Mesenchymal stem cell (in vitro differentiated cells and primary cell): ENCODE measurements around the gene MAGEA6.
"Not testable (repeated sequence)": the region's sequence is repeated elsewhere in the genome, so short reads cannot be mapped to it uniquely, and the experiment has no call there.

ENCODE experiments used
- DNase-seq: peaks from one replicate; pipeline ENCODE4 v3.0.0-alpha.2; 2013
- H2AFZ ChIP-seq: one replicate; pipeline ENCODE4 v1.6.1; 2013; ENCODE audit warnings: low read depth, mild to moderate bottlenecking, control low read depth, inconsistent platforms, low read length, moderate library complexity
- H2AK5ac ChIP-seq: 2 replicates; pipeline ENCODE4 v1.6.1; 2013; ENCODE audit warnings: low read length, moderate library complexity, mild to moderate bottlenecking, inconsistent platforms; ENCODE audit not compliant: severe bottlenecking
- H2BK120ac ChIP-seq: one replicate; pipeline ENCODE4 v1.6.1; 2013; ENCODE audit warnings: low read depth, mild to moderate bottlenecking, inconsistent platforms, low read length, moderate library complexity
- H2BK12ac ChIP-seq, 2 experiments: one replicate each; pipeline ENCODE4 v1.6.1; 2013; ENCODE audit warnings: inconsistent platforms in 2 of 2, low read length in 2 of 2, mild to moderate bottlenecking in 2 of 2, moderate library complexity in 2 of 2, control low read depth in 1 of 2
- H2BK15ac ChIP-seq: one replicate; pipeline ENCODE4 v1.6.1; 2013; ENCODE audit warnings: mild to moderate bottlenecking, low read depth, inconsistent platforms; ENCODE audit not compliant: poor library complexity, severe bottlenecking
- H2BK5ac ChIP-seq: 2 replicates; pipeline ENCODE4 v1.6.1; 2013; ENCODE audit warnings: low read depth, mild to moderate bottlenecking, low read length, control low read depth, inconsistent platforms; ENCODE audit not compliant: poor library complexity, severe bottlenecking
- H3K14ac ChIP-seq, 2 experiments: one replicate each; pipeline ENCODE4 v1.6.1; 2013; ENCODE audit warnings: inconsistent platforms in 2 of 2, low read length in 2 of 2, control low read depth in 1 of 2, mild to moderate bottlenecking in 1 of 2, moderate library complexity in 1 of 2
- H3K18ac ChIP-seq, 2 experiments: one replicate each; pipeline ENCODE4 v1.6.1; 2013; ENCODE audit warnings: inconsistent platforms in 2 of 2, low read length in 2 of 2, control low read depth in 1 of 2, low read depth in 1 of 2, mild to moderate bottlenecking in 1 of 2
- H3K23ac ChIP-seq, 2 experiments: one replicate each; pipeline ENCODE4 v1.6.1; 2013; ENCODE audit warnings: inconsistent platforms in 2 of 2, low read length in 2 of 2, mild to moderate bottlenecking in 2 of 2, moderate library complexity in 2 of 2, control low read depth in 1 of 2
- H3K27ac ChIP-seq: 2 replicates; pipeline ENCODE4 v1.5.1; 2013; ENCODE audit warnings: mild to moderate bottlenecking, moderate library complexity, low read length, control low read depth, inconsistent platforms; ENCODE audit not compliant: poor library complexity, severe bottlenecking
- H3K27me3 ChIP-seq, 2 experiments: 2 replicates each; pipeline versions ENCODE4 v1.6.1 to v1.7.0; 2013; ENCODE audit warnings: low read length in 2 of 2, mild to moderate bottlenecking in 2 of 2, moderate library complexity in 2 of 2, control low read depth in 1 of 2, inconsistent platforms in 1 of 2; ENCODE audit not compliant: control insufficient read depth in 1 of 2, insufficient read depth in 1 of 2
- H3K36me3 ChIP-seq, 2 experiments: 2 replicates each; pipeline versions ENCODE4 v1.6.1 to v1.7.0; 2013; ENCODE audit warnings: low read length in 2 of 2, control low read depth in 1 of 2, inconsistent platforms in 1 of 2, low read depth in 1 of 2, mild to moderate bottlenecking in 1 of 2; ENCODE audit not compliant: insufficient read depth in 2 of 2, control insufficient read depth in 1 of 2
- H3K4ac ChIP-seq, 2 experiments: one replicate each; pipeline ENCODE4 v1.6.1; 2013; ENCODE audit warnings: inconsistent platforms in 2 of 2, low read length in 2 of 2, mild to moderate bottlenecking in 2 of 2, moderate library complexity in 2 of 2, control low read depth in 1 of 2, low read depth in 1 of 2
- H3K4me1 ChIP-seq: 2 replicates; pipeline ENCODE4 v1.6.1; 2013; ENCODE audit warnings: low read depth, low read length, control low read depth; ENCODE audit not compliant: control insufficient read depth, insufficient read depth
- H3K4me2 ChIP-seq: 2 replicates; pipeline ENCODE4 v1.6.1; 2013; ENCODE audit warnings: low read length, mild to moderate bottlenecking, inconsistent platforms; ENCODE audit not compliant: poor library complexity, severe bottlenecking
- H3K4me3 ChIP-seq, 2 experiments: 2 replicates each; pipeline versions ENCODE4 v1.5.1 to v1.7.0; 2013; ENCODE audit warnings: low read length in 2 of 2, mild to moderate bottlenecking in 2 of 2, control low read depth in 1 of 2, low read depth in 1 of 2; ENCODE audit not compliant: insufficient read depth in 1 of 2
- H3K79me1 ChIP-seq: replicated peaks from 2 replicates; pipeline ENCODE4 v1.6.1; 2013; ENCODE audit warnings: mild to moderate bottlenecking, control low read depth, low read length, inconsistent platforms; ENCODE audit not compliant: poor library complexity, severe bottlenecking
- H3K9ac ChIP-seq: 2 replicates; pipeline ENCODE4 v1.7.0; 2013; ENCODE audit warnings: mild to moderate bottlenecking, low read length, moderate library complexity
- H3K9me3 ChIP-seq: 2 replicates; pipeline ENCODE4 v1.7.0; 2013; ENCODE audit warnings: mild to moderate bottlenecking, low read length; ENCODE audit not compliant: control insufficient read depth
- H4K8ac ChIP-seq: one replicate; pipeline ENCODE4 v1.6.1; 2013; ENCODE audit warnings: inconsistent platforms, mild to moderate bottlenecking, low read length, moderate library complexity
- H4K91ac ChIP-seq: one replicate; pipeline ENCODE4 v1.6.1; 2013; ENCODE audit warnings: mild to moderate bottlenecking, low read length, inconsistent platforms
- WGBS: methylation state at CpG from one replicate; pipeline ENCODE4 v1.1.7; 2013; ENCODE audit warnings: mixed read lengths; 5-methylcytosine and 5-hydroxymethylcytosine counted together

The MAGEA6 gene

GRCh38 chrX:152759544-152759943 lies 9.9 kb downstream of the MAGEA6 start:
- H3K27me3 ChIP-seq, H3K4ac ChIP-seq, H2BK15ac ChIP-seq, H3K4me1 ChIP-seq, H3K4me2 ChIP-seq, H3K4me3 ChIP-seq, H3K18ac ChIP-seq, H3K23ac ChIP-seq, H3K9ac ChIP-seq, H2BK120ac ChIP-seq, H4K91ac ChIP-seq, H4K8ac ChIP-seq, H2AFZ ChIP-seq, H3K14ac ChIP-seq, H3K36me3 ChIP-seq, DNase-seq, H3K9me3 ChIP-seq, H3K27ac ChIP-seq, H3K79me1 ChIP-seq, H2AK5ac ChIP-seq, H2BK12ac ChIP-seq, H2BK5ac ChIP-seq: not testable (repeated sequence)
- WGBS: no CpG with 5 or more reads among the region's 7 CpGs

DNA sequence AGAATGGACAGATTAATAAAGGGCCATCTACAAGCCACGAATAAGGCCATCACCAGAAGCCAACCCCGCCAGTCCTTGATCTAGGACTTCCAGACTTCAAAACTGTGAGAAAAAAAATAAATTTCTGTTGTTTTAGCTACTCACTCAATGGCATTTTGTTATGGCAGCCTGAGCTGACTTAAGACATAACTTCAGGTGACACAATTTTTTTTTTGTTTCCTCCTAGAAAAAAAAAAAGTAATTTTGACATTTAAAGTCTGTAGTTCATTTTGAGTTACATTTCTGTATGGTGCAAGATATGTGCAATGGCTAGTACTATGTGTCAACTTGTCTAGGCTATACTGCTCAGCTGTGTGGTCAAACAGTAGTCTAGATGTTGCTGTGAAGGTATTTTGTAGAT lies 10.6 kb downstream of the MAGEA6 start, which contains the start of gene CSAG3:
TSS of gene CSAG3 (plus strand) at position 301 of the 400 bp plus-strand sequence.
- H2AK5ac ChIP-seq, H3K27ac ChIP-seq, H4K91ac ChIP-seq, H3K79me1 ChIP-seq, H3K4ac ChIP-seq, H3K9ac ChIP-seq, H3K36me3 ChIP-seq, H3K14ac ChIP-seq, H3K4me3 ChIP-seq, H2BK5ac ChIP-seq, H2BK15ac ChIP-seq, H4K8ac ChIP-seq, H3K23ac ChIP-seq, H2AFZ ChIP-seq, H3K18ac ChIP-seq, H2BK120ac ChIP-seq, H3K4me1 ChIP-seq, H2BK12ac ChIP-seq, H3K4me2 ChIP-seq, H3K27me3 ChIP-seq, H3K9me3 ChIP-seq, DNase-seq: not testable (repeated sequence)
- no CpG with 5 or more reads among the region's 2 CpGs for WGBS

DNA sequence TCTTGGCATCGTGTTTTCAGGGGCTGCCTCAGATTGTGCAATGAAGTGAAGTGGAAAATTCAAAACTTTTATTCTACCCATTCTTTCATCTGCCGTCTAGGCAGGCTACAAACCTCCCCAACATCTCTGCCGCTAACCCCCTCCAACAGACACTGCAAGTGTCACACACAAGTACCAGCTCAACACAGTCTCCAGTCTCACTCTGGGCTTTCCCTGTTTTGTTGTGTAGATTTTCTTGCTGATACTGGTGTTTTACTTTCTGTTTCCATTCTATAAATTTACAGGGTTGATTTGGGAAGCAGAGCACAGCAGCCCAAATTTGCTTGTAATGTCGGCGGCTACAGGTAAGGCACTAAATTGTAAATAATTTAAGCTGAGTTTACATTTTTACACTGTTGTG lies 14.6 kb downstream of the MAGEA6 start:
- not testable (repeated sequence) for H2BK15ac ChIP-seq, H3K4me3 ChIP-seq, H3K4me2 ChIP-seq, H3K27me3 ChIP-seq, H3K4ac ChIP-seq, H3K36me3 ChIP-seq, H3K9me3 ChIP-seq, DNase-seq, H2AFZ ChIP-seq, H3K23ac ChIP-seq, H3K27ac ChIP-seq, H2BK120ac ChIP-seq, H3K18ac ChIP-seq, H4K8ac ChIP-seq, H3K14ac ChIP-seq, H2BK12ac ChIP-seq, H4K91ac ChIP-seq, H2AK5ac ChIP-seq, H2BK5ac ChIP-seq, H3K4me1 ChIP-seq, H3K79me1 ChIP-seq, H3K9ac ChIP-seq
- WGBS: no CpG with 5 or more reads among the region's 5 CpGs

DNA sequence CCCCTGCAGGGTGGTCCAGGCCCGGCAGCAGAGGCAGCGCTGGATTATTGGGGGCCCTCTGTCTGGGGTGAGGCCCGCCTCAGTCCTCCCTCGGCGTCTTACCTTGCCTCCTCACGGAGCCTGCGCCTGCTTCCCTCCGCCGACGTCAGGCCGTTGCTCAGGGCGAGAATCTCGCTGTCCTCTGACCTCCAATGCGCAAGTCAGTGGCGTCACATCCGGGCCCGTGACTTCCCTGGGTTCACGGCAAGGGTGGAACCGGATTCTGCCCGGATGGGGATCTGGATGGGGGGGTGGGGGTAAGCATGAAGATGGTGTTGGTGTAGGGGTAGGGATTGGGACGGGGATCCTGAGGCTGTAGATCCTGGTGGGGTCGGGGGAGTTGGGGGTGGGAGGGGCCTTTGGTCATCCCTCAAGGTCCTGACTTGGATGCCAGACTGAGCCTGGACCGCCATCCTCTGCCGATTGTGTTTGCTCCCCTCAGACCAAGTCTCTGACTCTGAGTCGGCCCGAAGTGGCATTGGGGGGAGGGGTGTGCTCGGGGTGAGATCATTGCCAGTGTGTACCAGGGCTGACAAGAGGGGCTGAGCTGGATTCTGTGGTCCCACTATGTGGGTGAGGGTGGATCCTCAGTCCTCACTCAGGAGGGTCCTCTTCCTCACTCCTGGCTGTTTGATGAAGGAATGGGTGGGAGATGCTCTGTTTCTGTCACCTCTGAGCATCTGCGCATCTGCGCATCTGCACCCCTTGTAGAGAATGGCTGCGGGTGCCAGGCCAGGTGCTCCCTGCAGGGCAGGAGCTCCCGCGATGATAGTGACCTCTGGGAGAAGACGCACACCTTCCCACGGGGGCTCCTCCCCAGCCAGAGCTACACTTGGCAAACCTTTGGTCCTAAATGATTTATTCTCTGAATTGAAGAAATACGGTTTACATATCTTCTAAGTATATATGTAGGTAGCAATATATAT lies 15.5 kb downstream of the MAGEA6 start, which contains the start of gene MAGEA2:
TSS of gene MAGEA2 (minus strand) at position 157 of the 965 bp plus-strand sequence. CDS start 2,479 bp downstream, outside the sequence.
- H3K27me3 ChIP-seq, H3K4ac ChIP-seq, H3K4me2 ChIP-seq, H3K27ac ChIP-seq, H3K36me3 ChIP-seq, H3K14ac ChIP-seq, H2BK5ac ChIP-seq, H2AFZ ChIP-seq, H3K4me3 ChIP-seq, H3K4me1 ChIP-seq, H4K91ac ChIP-seq, H3K79me1 ChIP-seq, H3K23ac ChIP-seq, H2AK5ac ChIP-seq, H3K9me3 ChIP-seq, H4K8ac ChIP-seq, DNase-seq, H2BK120ac ChIP-seq, H2BK15ac ChIP-seq, H2BK12ac ChIP-seq, H3K18ac ChIP-seq, H3K9ac ChIP-seq: not testable (repeated sequence)
- WGBS: no CpG with 5 or more reads among the region's 35 CpGs
